Ishikawa (cell line): ENCODE data around the gene CASQ2.

Experiments used
- CEBPB ChIP-seq: IDR thresholded peaks from 2 replicates; pipeline ENCODE4 v1.6.1; 2012
- CREB1 ChIP-seq: IDR thresholded peaks from 2 replicates; pipeline ENCODE4 v1.6.1; 2012; ENCODE audit warnings: low read depth
- EGR1 ChIP-seq: IDR thresholded peaks from 2 replicates; pipeline ENCODE4 v1.6.1; 2012
- EP300 ChIP-seq: IDR thresholded peaks from 2 replicates; pipeline ENCODE4 v1.6.1; 2012; ENCODE audit warnings: borderline replicate concordance
- FOXM1 ChIP-seq: IDR thresholded peaks from 2 replicates; pipeline ENCODE4 v1.6.1; 2012; ENCODE audit warnings: low read depth, borderline replicate concordance
- NFIC ChIP-seq: IDR thresholded peaks from 2 replicates; pipeline ENCODE4 v1.6.1; 2012
- RAD21 ChIP-seq: IDR thresholded peaks from 2 replicates; pipeline ENCODE4 v1.6.1; 2012; ENCODE audit warnings: low read depth
- REST ChIP-seq: IDR thresholded peaks from 2 replicates; pipeline ENCODE4 v1.6.1; 2012; ENCODE audit warnings: low read depth, mild to moderate bottlenecking
- TAF1 ChIP-seq: IDR thresholded peaks from 2 replicates; pipeline ENCODE4 v1.6.1; 2012; ENCODE audit warnings: low read depth, mild to moderate bottlenecking
- TCF12 ChIP-seq: IDR thresholded peaks from 2 replicates; pipeline ENCODE4 v1.6.1; 2012; ENCODE audit warnings: low read depth
- YY1 ChIP-seq: IDR thresholded peaks from 2 replicates; pipeline ENCODE4 v1.6.1; 2012; ENCODE audit warnings: low read depth
- ZBTB7A ChIP-seq: IDR thresholded peaks from 2 replicates; pipeline ENCODE4 v1.6.1; 2012; ENCODE audit warnings: low read depth

DNA sequence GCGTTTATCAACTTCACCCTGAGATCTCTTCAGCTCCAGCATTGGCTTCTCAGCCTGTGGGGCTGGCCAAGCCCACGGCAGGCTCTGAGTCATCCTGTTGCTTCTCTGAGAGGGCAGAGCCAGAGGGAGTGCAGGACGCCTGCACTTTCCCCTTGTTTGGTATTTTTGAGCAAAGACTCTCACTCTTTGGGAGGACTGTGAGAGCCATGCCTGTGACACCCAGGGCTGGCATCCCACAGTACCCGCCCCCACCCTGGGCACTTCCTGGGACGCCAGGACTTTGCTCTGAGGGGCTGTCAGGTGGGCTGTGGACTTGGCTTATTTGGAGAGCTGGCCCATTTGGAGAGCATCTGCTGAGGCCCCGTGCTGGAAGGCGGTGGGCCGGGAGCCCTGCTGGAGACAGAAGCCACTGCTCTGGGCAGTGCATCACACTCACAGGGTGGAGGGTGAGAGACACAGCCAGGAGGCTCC lies 89.3 kb downstream of the CASQ2 start:
- TF ChIP-seq RAD21 (no peak), EP300 (no peak), FOXM1 (no peak), TAF1 (no peak), REST (no peak), YY1 (no peak), CEBPB (no peak), CREB1 (no peak), ZBTB7A (no peak), TCF12 (no peak), NFIC (no peak), EGR1 (no peak)
